WERI-Rb-1 (cell line): ENCODE results near the gene MARK1.

Experiments used
- DNase-seq: peaks from one replicate; pipeline ENCODE4 v3.0.0-alpha.2; 2020
- H3K27ac ChIP-seq: fragments of 250-450 bp; sonication (Bioruptor Pico); 2 replicates; pipeline ENCODE4 v1.5.1; 2020; ENCODE audit warnings: mild to moderate bottlenecking, moderate library complexity
- H3K27me3 ChIP-seq: fragments of 250-450 bp; sonication (Bioruptor Pico); 2 replicates; pipeline ENCODE4 v1.5.1; 2021; ENCODE audit warnings: mild to moderate bottlenecking, low read depth, moderate library complexity; ENCODE audit not compliant: insufficient read depth, severe bottlenecking
- H3K36me3 ChIP-seq: fragments of 250-450 bp; sonication (Bioruptor Pico); 2 replicates; pipeline ENCODE4 v1.5.1; 2020; ENCODE audit warnings: mild to moderate bottlenecking, moderate library complexity
- H3K4me3 ChIP-seq: 2 replicates; pipeline ENCODE4 v1.5.1; 2011; ENCODE audit warnings: low read depth, mild to moderate bottlenecking, control low read depth, low read length
- H3K9me3 ChIP-seq: fragments of 250-450 bp; sonication (Bioruptor Pico); 2 replicates; pipeline ENCODE4 v1.5.1; 2021; ENCODE audit warnings: mild to moderate bottlenecking, moderate library complexity; ENCODE audit not compliant: severe bottlenecking
- CTCF ChIP-seq: IDR thresholded peaks from 2 replicates; pipeline ENCODE4 v1.5.1; 2011; ENCODE audit warnings: low read depth, mild to moderate bottlenecking, control low read depth, inconsistent platforms, low read length

The MARK1 gene

GRCh38 chr1:220487297-220487820 lies 40.6 kb upstream of the MARK1 start:
- no peak for TF ChIP-seq CTCF
- Histone ChIP-seq H3K9me3 (no peaks in the 10 kb centered on the region), H3K27me3 (no peaks in the 10 kb centered on the region), H3K27ac (no peak overlapping the region), H3K4me3 (no peak overlapping the region), H3K36me3 (no peaks in the 10 kb centered on the region)
- no peak for DNase-seq

- TF ChIP-seq CTCF = no peak
These were observed 36.0 kb upstream of the MARK1 start for GRCh38 chr1:220491891-220492290.

GRCh38 chr1:220497220-220497947 lies 30.6 kb upstream of the MARK1 start:
- H3K27ac ChIP-seq = no peak overlapping the region
- no peak for TF ChIP-seq CTCF
- no peaks in the 10 kb centered on the region for H3K27me3 ChIP-seq
- H3K4me3 ChIP-seq = no peak overlapping the region
- no peaks in the 10 kb centered on the region for H3K36me3 ChIP-seq
- DNase-seq = no peak
- H3K9me3 ChIP-seq = no peaks in the 10 kb centered on the region

More at GRCh38 chr1:220491891-220492290, 36.0 kb upstream of the MARK1 start:
- Histone ChIP-seq H3K27me3 (no peaks in the 10 kb centered on the region), H3K36me3 (no peaks in the 10 kb centered on the region), H3K4me3 (no peak overlapping the region), H3K27ac (peak overlapping the region; percentile 77), H3K9me3 (no peaks in the 10 kb centered on the region)
- peak; percentile 71 for DNase-seq

GRCh38 chr1:220498188-220498587 lies 29.7 kb upstream of the MARK1 start:
- no peaks in the 10 kb centered on the region for H3K27me3 ChIP-seq
- no peak overlapping the region for H3K4me3 ChIP-seq
- H3K36me3 ChIP-seq = no peaks in the 10 kb centered on the region
- H3K27ac ChIP-seq = no peak overlapping the region
- H3K9me3 ChIP-seq = no peaks in the 10 kb centered on the region
- no peak for TF ChIP-seq CTCF
- no peak for DNase-seq

- no peak for TF ChIP-seq CTCF
- H3K4me3 ChIP-seq = no peak overlapping the region
- H3K27me3 ChIP-seq = no peaks in the 10 kb centered on the region
- no peak overlapping the region for H3K27ac ChIP-seq
- H3K9me3 ChIP-seq = no peaks in the 10 kb centered on the region
- no peak for DNase-seq
- H3K36me3 ChIP-seq = no peaks in the 10 kb centered on the region
These were observed 27.6 kb upstream of the MARK1 start for GRCh38 chr1:220500372-220500771.

- Histone ChIP-seq H3K36me3 (no peaks in the 10 kb centered on the region), H3K9me3 (no peaks in the 10 kb centered on the region), H3K27me3 (no peaks in the 10 kb centered on the region), H3K4me3 (no peak overlapping the region), H3K27ac (no peak overlapping the region)
- TF ChIP-seq CTCF = no peak
- no peak for DNase-seq
These were observed 23.6 kb upstream of the MARK1 start for GRCh38 chr1:220504329-220504728.
